H9 (cell line): Measurements from ENCODE around the gene KCNIP4. TPM values are rescaled to one million over a fixed set of nuclear protein-coding genes. Genes with fewer than 3 reads are reported as not detected.

Experiments
- DNase-seq: peaks from one replicate; pipeline ENCODE4 v3.0.0-alpha.2; 2017
- H2AFZ ChIP-seq: one replicate; pipeline ENCODE4 v1.6.1; 2013; ENCODE audit warnings: mild to moderate bottlenecking, low read length, control low read depth, moderate library complexity
- H2AK5ac ChIP-seq: 2 replicates; pipeline ENCODE4 v1.6.1; 2013; ENCODE audit warnings: low read length, control low read depth, mixed read lengths; ENCODE audit not compliant: insufficient read length
- H2BK120ac ChIP-seq: one replicate; pipeline ENCODE4 v1.6.1; 2013; ENCODE audit warnings: low read depth, mild to moderate bottlenecking, low read length, control low read depth, inconsistent platforms; ENCODE audit not compliant: poor library complexity, severe bottlenecking
- H2BK12ac ChIP-seq: 2 replicates; pipeline ENCODE4 v1.6.1; 2013; ENCODE audit warnings: low read length, control low read depth, mixed read lengths, low read depth; ENCODE audit not compliant: insufficient read length
- H2BK15ac ChIP-seq: 2 replicates; pipeline ENCODE4 v1.6.1; 2013; ENCODE audit warnings: low read depth, low read length, control low read depth
- H2BK20ac ChIP-seq: one replicate; pipeline ENCODE4 v1.6.1; 2013; ENCODE audit warnings: low read depth, mild to moderate bottlenecking, low read length, control low read depth, inconsistent platforms; ENCODE audit not compliant: poor library complexity, severe bottlenecking
- H2BK5ac ChIP-seq: 2 replicates; pipeline ENCODE4 v1.6.1; 2013; ENCODE audit warnings: low read length, control low read depth, mixed read lengths; ENCODE audit not compliant: insufficient read length
- H3K14ac ChIP-seq: 2 replicates; pipeline ENCODE4 v1.6.1; 2013; ENCODE audit warnings: low read length, control low read depth; ENCODE audit not compliant: insufficient read depth
- H3K18ac ChIP-seq: 2 replicates; pipeline ENCODE4 v1.6.1; 2013; ENCODE audit warnings: low read depth, mild to moderate bottlenecking, mixed read lengths, low read length, control low read depth; ENCODE audit not compliant: insufficient read length
- H3K23ac ChIP-seq: 2 replicates; pipeline ENCODE4 v1.6.1; 2013; ENCODE audit warnings: low read length, control low read depth, mixed read lengths, low read depth; ENCODE audit not compliant: insufficient read length
- H3K23me2 ChIP-seq: 2 replicates; pipeline ENCODE4 v1.6.1; 2013; ENCODE audit warnings: low read depth, mild to moderate bottlenecking, mixed read lengths, low read length, control low read depth; ENCODE audit not compliant: insufficient read length, poor library complexity, severe bottlenecking
- H3K27ac ChIP-seq: 2 replicates; pipeline ENCODE4 v1.5.1; 2013; ENCODE audit warnings: low read length, control low read depth, mixed read lengths, low read depth; ENCODE audit not compliant: insufficient read length
- H3K27me3 ChIP-seq: 2 replicates; pipeline ENCODE4 v1.6.1; 2013; ENCODE audit warnings: low read length, control low read depth, inconsistent platforms; ENCODE audit not compliant: insufficient read depth
- H3K4ac ChIP-seq: 2 replicates; pipeline ENCODE4 v1.6.1; 2013; ENCODE audit warnings: low read depth, mild to moderate bottlenecking, control low read depth, inconsistent platforms, low read length, moderate library complexity
- H3K4me1 ChIP-seq: 2 replicates; pipeline ENCODE4 v1.6.1; 2013; ENCODE audit warnings: low read length, control low read depth, inconsistent platforms; ENCODE audit not compliant: insufficient read depth
- H3K4me2 ChIP-seq: 2 replicates; pipeline ENCODE4 v1.6.1; 2013; ENCODE audit warnings: low read length, control low read depth, mixed read lengths; ENCODE audit not compliant: insufficient read length, insufficient read depth
- H3K56ac ChIP-seq: 2 replicates; pipeline ENCODE4 v1.6.1; 2013; ENCODE audit warnings: low read depth, mild to moderate bottlenecking, mixed read lengths, low read length, control low read depth; ENCODE audit not compliant: insufficient read length
- H3K79me1 ChIP-seq: 2 replicates; pipeline ENCODE4 v1.6.1; 2013; ENCODE audit warnings: low read depth, mild to moderate bottlenecking, moderate library complexity, low read length, control low read depth, inconsistent platforms; ENCODE audit not compliant: insufficient read depth, poor library complexity, severe bottlenecking
- H3K79me2 ChIP-seq: 2 replicates; pipeline ENCODE4 v1.6.1; 2013; ENCODE audit warnings: low read length, control low read depth, inconsistent platforms; ENCODE audit not compliant: insufficient read depth
- H3K9ac ChIP-seq: 2 replicates; pipeline ENCODE4 v1.6.1; 2013; ENCODE audit warnings: low read length, control low read depth, mixed read lengths; ENCODE audit not compliant: insufficient read length; ENCODE audit errors: extremely low read depth
- H3K9me3 ChIP-seq: one replicate; pipeline ENCODE4 v1.6.1; 2013; ENCODE audit warnings: low read depth, low read length, inconsistent platforms; ENCODE audit not compliant: control insufficient read depth
- H3T11ph ChIP-seq: one replicate; pipeline ENCODE4 v1.6.1; 2013; ENCODE audit warnings: mild to moderate bottlenecking, low read length, control low read depth, inconsistent platforms
- H4K20me1 ChIP-seq: one replicate; pipeline ENCODE4 v1.6.1; 2013; ENCODE audit not compliant: control insufficient read depth, insufficient read length, insufficient read depth
- H4K5ac ChIP-seq: 2 replicates; pipeline ENCODE4 v1.6.1; 2013; ENCODE audit warnings: low read depth, mild to moderate bottlenecking, mixed read lengths, low read length, control low read depth; ENCODE audit not compliant: insufficient read length
- H4K8ac ChIP-seq: replicated peaks from 2 replicates; pipeline ENCODE4 v1.6.1; 2013; ENCODE audit warnings: low read length, control low read depth, mixed read lengths, low read depth; ENCODE audit not compliant: insufficient read length
- H4K91ac ChIP-seq: 2 replicates; pipeline ENCODE4 v1.6.1; 2013; ENCODE audit warnings: low read depth, mild to moderate bottlenecking, moderate library complexity, mixed read lengths, low read length, control low read depth; ENCODE audit not compliant: insufficient read length
- H3K27ac Mint-ChIP-seq, 3 experiments: 2 replicates in 2 of 3; 3 replicates in 1 of 3; pipeline ENCODE4 v1.8.0; 2020 to 2021; ENCODE audit warnings: mixed read lengths in 3 of 3, mild to moderate bottlenecking in 1 of 3, moderate library complexity in 1 of 3
- H3K27me3 Mint-ChIP-seq: 2 replicates; pipeline ENCODE4 v1.8.0; 2021; ENCODE audit warnings: low read depth, mild to moderate bottlenecking, moderate library complexity, mixed read lengths
- H3K36me3 Mint-ChIP-seq, 3 experiments: 2 replicates in 2 of 3; 3 replicates in 1 of 3; pipeline ENCODE4 v1.8.0; 2020 to 2021; ENCODE audit warnings: low read depth in 3 of 3, mixed read lengths in 3 of 3; ENCODE audit not compliant: insufficient read depth in 1 of 3
- H3K4me1 Mint-ChIP-seq, 2 experiments: 2 replicates each; pipeline ENCODE4 v1.8.0; 2020; ENCODE audit warnings: mixed read lengths in 2 of 2
- H3K4me3 Mint-ChIP-seq, 2 experiments: 2 replicates in 1 of 2; 3 replicates in 1 of 2; pipeline ENCODE4 v1.8.0; 2020 to 2021; ENCODE audit warnings: mild to moderate bottlenecking in 2 of 2, mixed read lengths in 2 of 2, moderate library complexity in 1 of 2
- H3K9me3 Mint-ChIP-seq, 2 experiments: 2 replicates in 1 of 2; 3 replicates in 1 of 2; pipeline ENCODE4 v1.8.0; 2020; ENCODE audit warnings: mild to moderate bottlenecking in 2 of 2, mixed read lengths in 2 of 2, moderate library complexity in 1 of 2
- CTCF ChIP-seq: fragments of 200-600 bp; sonication (generic); conservative IDR thresholded peaks from 3 replicates; pipeline ENCODE4 v1.8.0; 2021; ENCODE audit warnings: antibody characterized with exemption, mild to moderate bottlenecking
- WGBS: extraction: QIAGEN DNeasy Blood & Tissue Kit; methylation state at CpG from one replicate; pipeline ENCODE4 v1.1.7; 2013; ENCODE audit warnings: missing lambda C conversion rate, low lambda C conversion rate, mixed read lengths; ENCODE audit not compliant: insufficient read length; ENCODE audit errors: extremely low coverage; 5-methylcytosine and 5-hydroxymethylcytosine counted together
- total RNA-seq: library from RNA; stranded (reverse); gene quantifications from 2 replicates; pipeline ENCODE4 v1.2.1, GENCODE V29; 2021

KCNIP4 gene
- total RNA-seq, 1 experiment from 2014 or later = not detected

- H3K14ac ChIP-seq = no peak overlapping the region
- Mint-ChIP-seq H3K27me3 (no peaks in the 10 kb centered on the region; the same call in 1 of the 2 replicates), H3K4me3 (no peak overlapping the region), H3K36me3 (peaks cover 1 to 22% (median 5%) of the 10 kb centered on the region in 3 experiments; a peak in 5 of 7 replicates), H3K9me3 (peaks cover 17 to 18% of the 10 kb centered on the region in 2 experiments), H3K4me1 (no peaks in the 10 kb centered on the region), H3K27ac (no peak overlapping the region)
- no peak overlapping the region for H2BK20ac ChIP-seq
- no peaks in the 10 kb centered on the region for H4K20me1 ChIP-seq
- H3K27me3 ChIP-seq = no peaks in the 10 kb centered on the region
- no peak overlapping the region for H3T11ph ChIP-seq
- no CpG with 5 or more reads among the region's 1 CpG for WGBS
- no peak for TF ChIP-seq CTCF
- H3K79me1 ChIP-seq = no peaks in the 10 kb centered on the region
- no peak overlapping the region for H3K23ac ChIP-seq
- no peak overlapping the region for H2BK120ac ChIP-seq
- H4K5ac ChIP-seq = no peak overlapping the region
- no peaks in the 10 kb centered on the region for H3K23me2 ChIP-seq
- no peak overlapping the region for H3K4ac ChIP-seq
- H2BK5ac ChIP-seq = no peak overlapping the region
- H4K91ac ChIP-seq = no peak overlapping the region
- H2BK12ac ChIP-seq = no peak overlapping the region
- H2AK5ac ChIP-seq = no peak overlapping the region
- H3K79me2 ChIP-seq = no peaks in the 10 kb centered on the region
- no peak overlapping the region for H2BK15ac ChIP-seq
- no peak overlapping the region for H2AFZ ChIP-seq
- H3K4me1 ChIP-seq = no peaks in the 10 kb centered on the region
- DNase-seq = no peak
- H4K8ac ChIP-seq = no peak overlapping the region
- H3K9me3 ChIP-seq = no peaks in the 10 kb centered on the region
- no peak overlapping the region for H3K56ac ChIP-seq
- H3K18ac ChIP-seq = no peak overlapping the region
- H3K27ac ChIP-seq = no peak overlapping the region
- no peak overlapping the region for H3K4me2 ChIP-seq
- no peak overlapping the region for H3K9ac ChIP-seq
These were observed 43.8 kb upstream of the KCNIP4 start for GRCh38 chr4:21992330-21992729.
